Midbrain (tissue), 1 donor: ENCODE data around the gene CASZ1.

Experiments
- DNase-seq: peaks from one replicate; lab custom pipeline; 2025; lab: John Stamatoyannopoulos, UW

Gene CASZ1

DNA sequence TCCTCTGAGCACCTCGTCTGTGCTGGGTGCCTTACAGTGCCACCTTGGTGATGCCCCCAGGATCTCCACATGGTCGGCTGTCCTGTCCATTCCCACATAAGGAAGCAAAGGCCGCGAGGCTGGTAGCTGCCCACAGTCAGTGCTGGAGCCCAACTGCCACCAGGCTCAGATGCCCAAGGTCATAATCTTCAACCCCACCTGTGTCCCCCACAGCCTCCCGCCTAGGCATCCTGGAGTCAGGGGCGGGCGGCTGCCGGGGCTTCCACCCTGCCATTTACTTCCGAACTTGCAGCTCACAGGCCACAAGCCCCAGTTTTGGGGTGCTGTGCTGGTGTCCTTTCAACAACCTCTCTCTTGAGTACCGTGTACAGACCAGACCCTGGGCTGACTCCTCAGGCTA is 126.3 kb downstream of the CASZ1 start:
- no peak for DNase-seq

DNA sequence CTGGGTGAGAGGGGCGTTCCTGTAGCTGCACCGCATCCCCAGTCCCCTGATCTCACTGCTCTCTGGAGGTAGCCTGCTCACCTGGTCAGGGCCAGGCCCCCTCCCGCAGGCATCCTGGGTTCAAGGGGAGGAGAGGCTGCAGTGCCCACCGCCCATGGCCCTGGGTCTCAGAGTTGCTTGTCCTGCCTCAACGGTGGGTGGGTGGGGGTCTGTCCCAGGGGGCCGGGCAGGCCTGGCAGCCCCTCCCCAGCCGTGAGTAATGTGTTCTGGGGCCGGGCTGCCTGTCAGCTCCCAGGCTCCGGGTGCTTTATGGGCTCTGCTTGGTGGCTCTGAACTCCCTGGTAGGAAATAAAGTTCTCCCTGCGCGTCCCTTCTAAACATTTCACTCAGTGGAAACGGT is 126.9 kb downstream of the CASZ1 start:
- no peak for DNase-seq

DNA sequence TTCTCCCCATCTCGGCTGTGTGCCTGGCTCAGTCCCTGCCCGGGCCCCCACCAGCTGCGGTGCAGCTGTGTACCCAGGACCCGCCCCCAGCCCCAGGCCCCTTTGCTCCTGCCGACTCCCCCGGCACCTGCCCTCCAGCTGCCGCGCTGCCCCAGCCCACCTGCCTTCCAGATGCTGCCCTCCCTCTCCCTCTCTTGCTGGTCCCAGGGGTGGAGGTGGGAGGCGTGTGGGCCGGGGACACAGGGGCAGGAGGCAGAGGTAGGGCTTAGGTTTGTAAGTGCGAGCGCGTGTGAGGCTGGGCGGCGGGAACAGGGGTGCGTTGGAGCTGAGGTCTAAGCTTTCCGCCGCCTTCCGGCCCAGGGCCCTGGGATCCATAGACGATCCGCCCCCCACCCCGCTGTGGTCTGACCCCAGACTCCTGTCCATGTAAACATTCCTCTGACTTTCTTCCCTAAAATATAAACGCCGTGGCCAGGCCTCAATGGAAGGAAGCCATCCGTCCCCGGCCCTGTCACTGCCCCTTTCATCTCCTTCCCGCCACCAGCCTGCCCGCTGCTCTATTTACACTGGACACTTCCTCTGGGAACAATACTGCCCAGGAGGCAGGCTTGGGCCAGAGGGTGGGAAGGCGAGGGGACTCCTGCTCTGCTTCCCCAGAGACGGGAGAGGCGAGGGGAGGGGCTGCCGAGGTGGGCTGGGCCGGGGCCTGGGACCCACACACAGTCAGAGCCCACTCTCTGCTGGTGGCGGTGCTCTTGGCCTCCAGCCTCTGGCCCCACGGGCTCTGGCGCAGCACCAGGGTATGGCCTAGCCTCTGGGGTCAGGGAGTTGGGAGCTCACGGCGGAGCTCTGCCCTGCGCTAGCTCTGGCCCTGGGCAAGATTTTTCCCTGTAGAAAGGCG is 128.3 kb downstream of the CASZ1 start:
- DNase-seq = no peak

DNA sequence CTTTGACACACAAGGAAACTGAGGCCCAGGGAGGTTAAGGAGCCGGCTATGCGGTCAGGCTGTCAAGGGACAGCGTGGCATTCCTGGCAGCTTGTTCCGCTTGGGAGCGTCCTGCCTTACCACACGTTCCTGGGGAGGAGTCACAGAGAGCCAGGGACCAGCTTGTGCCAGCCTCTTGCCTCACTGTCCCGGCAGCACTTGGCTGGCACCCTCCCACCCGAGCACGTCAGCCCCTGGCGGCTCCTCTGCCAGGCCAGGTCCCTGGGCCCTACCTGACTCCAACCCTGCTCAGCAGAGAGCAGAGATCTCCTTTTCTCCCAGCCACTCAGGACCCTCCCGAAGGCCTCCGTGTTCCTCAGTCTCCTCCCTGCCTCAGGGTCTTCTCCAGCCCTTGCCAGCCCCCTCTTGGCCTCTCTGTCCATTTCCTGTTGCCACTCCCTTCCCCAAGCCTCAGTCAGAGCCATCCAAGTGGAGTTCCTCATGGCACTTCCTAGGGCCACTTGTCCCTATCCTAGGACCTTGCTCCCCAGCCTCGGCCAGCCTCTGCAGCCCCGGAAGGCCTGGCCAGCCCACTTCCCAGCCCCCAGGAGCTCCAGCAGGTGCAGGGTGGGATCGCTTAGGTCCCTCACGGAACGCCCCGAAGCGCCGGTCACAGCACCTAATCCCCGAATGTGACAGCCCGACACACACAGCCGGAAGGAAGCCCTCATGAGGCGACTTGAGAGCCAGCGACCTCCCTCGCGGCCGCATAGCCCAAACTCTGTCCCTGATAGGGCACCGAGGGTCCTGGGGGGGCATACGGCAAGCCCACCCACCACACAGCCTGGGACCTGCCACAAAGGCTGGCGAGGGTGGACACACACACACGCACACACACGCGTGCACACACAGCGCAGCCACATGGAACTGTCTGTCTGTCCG is 130.3 kb downstream of the CASZ1 start:
- no peak for DNase-seq

DNA sequence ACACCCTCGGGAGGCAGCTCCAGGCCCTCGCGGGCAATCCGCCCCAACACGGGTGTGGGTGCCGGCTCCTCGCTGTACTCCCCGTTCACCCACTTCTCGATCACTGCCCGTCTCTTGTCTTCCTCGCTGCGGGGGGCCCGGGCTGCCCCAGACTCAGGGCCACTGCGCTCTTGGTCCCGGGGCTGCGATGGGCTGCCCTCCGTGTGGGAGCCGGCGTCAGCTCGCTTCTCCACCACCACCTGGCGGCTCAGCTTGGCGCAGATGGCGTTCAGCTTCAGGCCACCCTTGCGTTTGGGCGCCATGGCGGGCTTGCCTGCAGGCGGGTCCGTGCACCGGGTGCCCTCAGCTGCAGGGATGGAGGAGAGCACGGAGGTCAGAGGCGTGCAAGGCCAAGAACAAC is 131.2 kb downstream of the CASZ1 start:
- DNase-seq = no peak

DNA sequence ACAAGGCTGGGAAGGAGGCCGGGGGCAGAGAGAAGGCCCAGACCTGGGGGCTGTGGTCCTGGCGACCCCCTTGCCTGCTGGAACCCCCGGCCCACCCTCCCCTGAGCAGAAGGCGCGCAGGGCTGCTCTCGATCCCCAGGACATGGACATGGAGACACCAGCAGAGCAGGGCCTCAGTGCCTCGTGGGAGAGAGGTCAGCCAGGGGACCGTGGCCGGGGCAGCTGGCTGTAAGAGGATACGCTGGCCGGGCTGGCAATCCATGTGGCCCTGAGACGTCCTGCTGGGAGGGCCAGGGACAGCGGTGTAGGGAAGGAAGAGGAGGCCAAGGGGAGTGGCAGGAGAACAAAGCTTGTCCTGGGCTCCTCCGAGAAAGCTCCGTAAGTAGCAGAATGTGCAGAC is 132.2 kb downstream of the CASZ1 start:
- DNase-seq = peak; percentile 27

DNA sequence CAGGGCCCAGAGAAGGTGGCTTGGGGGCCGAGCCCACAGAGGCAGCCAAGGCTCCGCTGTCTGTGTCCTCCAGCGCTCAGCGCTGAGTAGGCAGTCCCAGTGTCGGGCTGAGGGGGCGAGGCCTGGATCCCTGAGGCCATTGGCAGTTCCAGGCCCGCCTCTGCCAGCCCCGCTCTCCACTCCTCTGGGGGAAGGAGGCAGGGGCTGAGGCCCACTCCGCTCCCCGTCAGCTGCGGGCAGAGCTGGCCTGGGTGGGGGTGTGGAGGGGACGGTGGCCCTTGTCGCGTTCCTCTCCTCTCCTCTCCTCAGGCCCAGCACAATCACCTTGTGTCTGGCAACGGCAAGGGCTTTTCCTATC is 132.8 kb downstream of the CASZ1 start:
- peak; percentile 39 for DNase-seq

DNA sequence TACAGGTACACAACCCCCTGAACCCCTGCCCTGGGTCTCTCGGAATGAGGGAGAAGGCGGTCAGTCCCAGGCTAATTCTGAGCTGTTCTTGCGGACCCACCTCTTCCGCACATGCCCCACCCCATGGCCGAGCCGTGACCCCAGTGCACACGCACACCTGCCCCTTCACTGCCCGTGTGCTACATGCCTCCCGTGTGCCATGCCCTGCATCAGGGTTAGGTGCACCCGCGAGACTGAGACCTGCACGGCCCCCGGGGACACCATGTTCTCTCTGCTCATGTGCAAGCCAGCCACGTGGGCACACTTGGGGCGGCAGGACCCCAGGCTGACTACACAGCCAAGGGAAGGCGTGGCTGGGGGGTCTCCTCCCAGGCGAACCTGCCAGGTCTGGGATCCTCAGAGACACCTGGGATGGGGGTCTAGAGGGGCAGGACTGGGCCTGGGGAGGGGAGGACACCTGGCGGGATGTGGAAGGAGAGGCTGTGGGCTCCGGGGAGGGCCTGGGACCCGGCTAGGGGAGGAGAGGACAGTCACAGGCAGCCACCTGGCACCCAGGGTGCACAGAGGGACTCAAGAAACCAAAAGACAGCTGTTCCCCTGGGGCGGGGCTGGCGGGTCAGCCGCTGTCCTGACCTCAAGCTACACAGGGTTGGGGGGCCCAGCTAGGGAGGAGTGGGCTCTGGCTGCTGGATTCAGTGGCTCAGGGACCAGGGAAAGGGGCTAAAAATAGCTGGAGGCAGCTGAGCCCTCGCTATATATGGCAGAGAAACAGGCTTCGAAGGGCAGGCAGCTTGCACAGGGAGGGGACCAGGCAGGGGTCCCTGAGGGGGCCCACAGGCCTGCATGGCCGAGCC is 133.4 kb downstream of the CASZ1 start:
- DNase-seq = no peak

DNA sequence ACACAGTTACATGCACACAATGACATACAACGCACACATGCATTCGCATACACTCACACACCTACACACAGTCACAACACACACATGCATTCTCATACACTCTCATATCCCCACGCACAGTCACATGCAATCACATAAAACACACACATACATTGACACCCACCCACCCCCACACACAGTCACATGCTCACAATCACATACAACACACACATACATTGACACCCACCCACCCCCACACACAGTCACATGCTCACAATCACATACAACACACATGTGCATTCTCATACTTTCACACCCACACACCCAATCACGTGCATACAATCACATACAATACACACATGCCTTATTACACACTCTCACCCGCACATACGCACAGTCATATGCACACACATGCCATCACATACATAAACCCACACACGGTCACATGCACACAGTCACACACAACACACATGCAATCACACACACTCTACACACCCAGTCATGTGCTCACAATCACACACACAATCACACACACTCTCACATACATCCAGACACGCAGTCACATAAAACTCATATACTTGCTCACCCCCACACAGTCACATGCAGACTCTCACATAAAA is 134.3 kb downstream of the CASZ1 start:
- no peak for DNase-seq

DNA sequence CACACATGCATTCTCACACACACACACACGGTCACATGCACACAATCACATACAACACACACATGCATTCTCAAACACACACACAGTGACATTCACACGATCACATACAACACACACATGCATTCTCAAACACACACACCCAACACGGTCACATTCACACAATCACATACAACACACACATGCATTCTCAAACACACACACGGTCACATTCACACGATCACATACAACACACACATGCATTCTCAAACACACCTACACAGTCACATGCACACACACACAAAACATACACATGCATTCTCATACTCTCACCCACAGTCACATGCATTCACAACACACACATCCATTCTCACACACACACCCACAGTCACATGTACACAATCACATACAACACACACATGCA is 135.0 kb downstream of the CASZ1 start:
- DNase-seq = no peak

DNA sequence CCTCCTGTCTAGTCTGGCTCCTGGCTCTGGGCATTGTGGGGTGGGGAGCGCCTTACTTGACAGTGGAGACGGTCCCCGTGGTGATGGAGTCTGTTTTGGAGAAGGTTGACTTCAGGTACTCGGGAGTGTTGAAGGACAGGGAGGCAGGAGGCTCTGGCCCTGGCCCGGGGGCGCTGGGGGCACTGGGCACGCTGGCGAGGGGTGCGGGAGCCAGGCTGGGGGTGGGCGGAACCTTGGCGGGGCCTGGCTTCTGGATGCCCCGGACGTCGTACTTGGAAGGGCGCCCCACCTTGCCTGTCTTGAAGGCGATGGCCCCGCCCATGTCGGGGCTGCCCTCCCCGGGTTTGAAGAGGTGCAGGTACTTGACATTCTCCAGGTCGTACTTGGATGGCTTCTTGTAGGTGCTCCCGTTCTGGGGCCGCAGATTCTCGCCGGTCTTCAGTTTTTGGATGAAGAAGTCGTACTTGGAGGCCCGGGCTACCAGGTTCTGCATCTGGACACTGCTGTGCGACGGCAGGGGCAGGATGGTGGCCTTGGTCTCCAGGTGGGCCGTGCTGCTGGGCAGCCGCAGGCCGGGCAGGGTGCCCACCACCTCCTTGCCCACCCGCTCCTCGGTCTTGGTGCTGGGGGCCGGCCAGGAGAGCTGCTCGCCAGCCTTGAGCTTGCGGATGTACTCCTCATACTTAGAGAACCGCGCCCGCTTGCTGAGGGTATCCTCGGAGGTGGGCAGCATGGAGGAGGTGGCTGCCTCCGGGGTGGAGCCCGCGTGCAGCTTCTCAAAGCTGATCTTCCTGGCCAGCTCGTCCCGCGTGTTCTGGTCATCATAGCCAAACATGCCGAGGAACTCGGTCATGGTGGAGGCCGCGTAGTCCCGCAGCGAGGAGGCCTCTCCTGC is 136.6 kb downstream of the CASZ1 start:
- DNase-seq = no peak

DNA sequence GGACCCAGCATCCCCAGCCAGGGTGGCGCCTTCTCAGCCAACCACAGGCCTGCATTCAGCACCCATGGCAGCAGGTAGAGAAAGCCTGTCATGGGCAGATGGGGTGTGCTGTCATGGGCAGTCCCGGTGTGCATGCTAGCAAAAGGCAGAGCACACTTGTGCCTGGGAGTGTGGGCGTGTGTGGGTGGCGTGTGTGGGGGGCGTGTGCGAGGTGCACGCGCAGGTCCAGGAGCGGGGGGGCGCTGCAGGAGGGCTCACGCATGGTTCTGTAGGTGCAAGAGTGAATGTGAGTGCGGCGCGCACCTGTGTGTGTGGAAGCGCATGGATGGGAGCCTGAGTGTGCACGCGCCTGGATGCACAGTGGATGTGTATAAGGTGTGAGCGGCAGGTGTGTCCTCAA is 137.2 kb downstream of the CASZ1 start:
- DNase-seq = no peak

DNA sequence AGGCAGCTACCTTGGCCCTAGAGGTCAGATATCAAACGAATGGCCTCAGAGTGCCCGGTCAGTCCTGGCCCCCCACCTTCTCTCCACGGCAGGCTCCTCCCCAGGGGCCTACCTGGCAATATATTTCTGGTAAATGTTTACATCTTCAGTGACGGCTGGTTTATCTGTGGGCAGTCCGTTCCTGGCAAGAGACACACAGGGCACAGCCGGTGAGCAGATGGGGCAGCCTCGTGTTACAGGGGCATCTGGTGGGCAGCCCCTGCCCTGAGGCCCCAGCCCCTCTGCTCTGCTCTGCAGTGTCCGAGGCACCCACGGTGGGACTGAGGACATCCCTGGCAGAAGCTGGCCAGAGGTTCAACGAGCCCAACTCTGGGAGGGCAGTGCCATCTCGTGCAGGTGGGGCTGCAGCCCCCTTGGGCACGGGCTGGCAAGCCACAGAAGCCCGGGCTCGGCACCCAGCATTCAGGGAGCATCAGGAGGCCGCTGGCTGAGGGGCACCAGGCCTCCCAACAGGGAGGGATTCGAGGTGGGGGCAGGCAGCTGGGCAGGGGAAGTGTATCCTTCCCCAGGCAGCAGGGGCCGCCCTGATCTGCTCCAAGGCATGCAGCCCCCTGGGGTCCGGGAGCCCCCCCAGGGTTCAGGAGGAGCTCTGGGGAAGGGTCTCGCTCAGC is 137.9 kb downstream of the CASZ1 start:
- DNase-seq = no peak

DNA sequence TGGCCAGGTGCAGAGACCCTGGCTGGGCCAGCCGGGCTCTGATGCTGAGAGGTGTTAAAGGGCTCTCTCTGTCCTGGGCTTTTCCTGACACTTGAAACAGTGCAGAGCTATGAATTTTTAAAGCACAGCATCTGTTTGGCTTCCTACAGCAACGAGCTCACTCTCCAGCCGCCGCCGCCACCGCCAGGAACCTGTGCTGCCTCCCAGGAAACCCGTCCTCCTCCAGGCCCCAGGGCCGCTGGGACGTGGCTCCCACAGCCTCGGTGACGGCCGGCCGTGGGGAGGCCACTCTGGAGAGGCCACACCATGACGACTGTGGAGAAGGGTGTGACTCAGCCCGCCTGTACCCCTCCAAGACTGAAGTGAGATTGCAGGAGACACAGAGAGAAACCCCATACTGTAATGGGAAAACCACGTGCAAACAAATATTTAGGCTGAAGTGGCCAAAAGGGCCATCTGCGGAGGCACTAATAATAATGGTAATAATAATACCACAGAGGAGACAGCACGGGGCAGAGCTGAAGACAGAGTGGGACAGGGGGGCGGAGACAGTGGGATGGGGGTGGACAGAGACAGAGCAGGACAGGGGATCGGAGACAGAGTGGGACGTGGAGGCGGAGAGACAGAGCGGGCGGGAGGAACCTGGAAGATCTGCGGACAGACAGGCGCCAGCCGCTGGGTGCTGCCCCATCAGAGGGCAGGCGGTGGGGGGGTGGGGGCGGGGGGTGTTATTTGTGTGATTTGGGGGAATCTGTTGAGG is 139.2 kb downstream of the CASZ1 start:
- no peak for DNase-seq

DNA sequence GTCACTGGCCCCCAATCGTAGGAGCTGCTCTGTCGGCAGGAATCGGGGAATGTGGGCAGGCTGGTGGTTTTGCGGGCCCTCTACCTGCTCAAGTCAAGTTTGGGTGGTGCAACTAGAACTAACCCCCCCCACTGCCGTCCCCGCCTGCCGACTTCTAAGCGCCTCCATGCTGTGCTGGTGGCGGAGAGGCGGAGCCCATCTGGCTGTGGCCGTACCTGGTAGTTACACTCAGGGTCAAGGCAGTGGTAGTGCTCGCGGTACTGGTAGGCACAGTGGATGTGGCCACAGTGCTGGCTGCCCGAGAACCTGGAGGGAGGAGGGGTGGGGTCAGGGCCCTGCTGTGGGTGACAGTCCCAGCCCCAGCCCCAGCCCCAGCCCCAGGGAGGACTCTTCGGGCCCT is 140.0 kb downstream of the CASZ1 start:
- no peak for DNase-seq

DNA sequence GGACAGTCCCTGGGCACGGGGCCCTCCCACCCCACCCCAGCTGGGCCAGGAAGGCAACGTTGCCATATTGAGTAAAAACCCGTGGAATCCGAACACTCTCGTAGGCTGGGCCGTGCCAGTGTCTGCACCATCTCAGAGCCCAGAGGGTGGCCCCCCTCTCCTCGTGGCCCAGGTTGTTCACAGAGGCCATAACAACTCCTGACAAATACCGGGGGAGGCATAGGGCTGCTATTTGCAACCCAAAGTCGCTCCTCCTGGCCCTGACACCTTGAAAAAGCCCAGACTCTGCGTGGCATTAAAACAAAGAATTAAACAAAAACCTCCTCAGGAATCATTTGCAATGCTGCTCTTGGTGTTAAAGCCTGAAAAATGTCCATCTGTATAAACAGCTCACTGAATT is 141.4 kb downstream of the CASZ1 start:
- no peak for DNase-seq

DNA sequence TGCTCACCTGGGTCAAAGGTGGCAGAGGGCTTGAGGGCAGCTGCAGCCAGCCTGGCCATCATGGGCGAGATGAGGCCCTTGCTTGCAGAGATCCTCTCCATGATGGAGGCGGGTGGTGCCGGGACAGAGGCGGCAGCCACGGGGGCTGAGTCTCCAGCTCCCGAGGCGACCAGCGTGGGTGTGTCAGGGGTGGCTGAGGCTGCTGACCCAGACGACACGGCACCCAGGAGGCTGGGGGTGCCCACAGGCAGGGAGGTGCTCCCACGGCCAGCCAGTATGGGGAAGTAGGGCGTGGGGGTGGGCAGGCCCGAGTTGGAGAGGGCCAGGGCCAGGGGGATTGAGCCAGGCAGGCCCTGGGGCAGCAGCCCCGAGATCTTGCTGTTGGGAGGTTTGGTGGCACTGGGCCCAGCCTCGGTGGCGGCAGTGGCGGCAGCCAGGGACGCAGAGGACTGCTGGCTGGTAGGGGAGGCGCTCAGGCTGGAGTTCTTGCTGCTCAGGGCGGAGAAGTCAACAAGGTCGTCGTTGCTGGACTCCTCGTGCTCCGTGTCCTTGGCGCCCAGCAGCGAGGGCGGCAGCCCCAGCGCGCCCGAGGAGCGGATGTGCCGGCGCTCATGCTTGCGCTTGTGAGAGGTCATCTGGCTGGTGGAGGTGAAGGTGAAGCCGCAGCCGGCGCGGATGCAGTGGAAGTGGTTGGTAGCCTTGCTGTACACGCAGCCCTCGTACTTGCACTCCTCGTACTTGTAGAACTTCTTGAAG is 142.9 kb downstream of the CASZ1 start:
- DNase-seq = no peak

DNA sequence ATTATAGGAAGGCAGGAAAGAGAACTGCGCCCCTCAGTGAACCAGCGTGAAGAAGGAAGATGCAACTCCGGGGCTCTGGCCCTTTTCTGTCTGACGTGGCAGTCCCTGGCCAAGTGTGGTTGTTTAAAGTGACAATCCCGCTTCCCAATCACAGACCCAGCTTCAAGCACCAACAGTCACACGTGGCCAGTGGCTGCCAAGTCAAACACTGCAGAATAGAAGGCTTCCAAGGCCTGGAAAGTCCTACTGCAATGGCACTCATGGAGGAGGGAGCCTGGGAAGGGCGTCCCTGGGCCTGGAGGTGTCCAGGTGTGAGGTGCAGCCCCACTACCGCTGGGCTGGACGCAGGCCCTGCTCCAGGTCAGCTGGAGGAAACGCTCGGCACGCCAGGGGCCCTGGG is 143.8 kb downstream of the CASZ1 start:
- no peak for DNase-seq

DNA sequence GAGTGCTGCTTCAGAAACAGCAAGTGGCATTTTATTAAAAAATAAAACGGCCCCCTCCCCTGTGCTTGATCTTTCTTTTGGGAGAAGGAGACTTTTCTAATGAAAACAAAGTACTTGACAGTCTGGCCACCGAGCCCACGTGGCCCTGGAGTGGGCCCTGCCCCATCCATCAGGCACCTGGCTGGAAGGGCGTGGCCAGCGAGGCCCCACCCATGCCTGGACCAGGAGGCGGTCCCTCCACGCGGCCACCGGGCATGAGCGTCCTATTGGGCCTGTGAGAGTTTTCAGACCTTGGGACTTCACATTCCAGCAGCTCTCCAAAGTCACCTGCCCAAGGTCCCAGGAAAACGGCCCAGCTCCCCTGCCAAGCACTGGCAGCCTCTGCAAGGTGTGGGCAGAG is 144.7 kb downstream of the CASZ1 start:
- no peak for DNase-seq
